Measurements from ENCODE around the gene ARHGAP42.

DNA sequence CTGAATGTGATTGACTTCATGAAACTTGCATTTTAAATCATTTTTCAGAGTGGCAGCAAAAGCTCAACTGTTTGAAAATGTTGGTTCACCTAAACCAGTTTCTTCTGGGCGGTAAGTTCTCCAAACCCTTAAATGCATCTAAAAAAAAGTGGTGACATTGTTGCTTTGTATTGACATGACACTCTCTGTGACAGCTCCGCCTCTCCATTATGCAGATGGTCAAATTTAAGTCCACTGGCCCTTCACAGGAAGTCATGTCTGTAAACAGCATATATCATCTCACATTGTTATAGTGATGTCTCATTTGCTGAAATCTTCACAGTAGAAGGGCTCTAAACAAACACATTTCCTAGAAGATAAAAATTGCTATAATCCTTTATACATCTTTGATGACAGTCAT, 291.9 kb downstream of the ARHGAP42 start:
- TF ChIP-seq POLR2A (IDR thresholded peaks at IDR 0.05; ENCODE audit: extremely low read depth, insufficient read length) (no peak), MYC (IDR thresholded peaks at IDR 0.05; ENCODE audit: low read depth, low read length) (no peak)
- TF ChIP-seq, protein P1, sequence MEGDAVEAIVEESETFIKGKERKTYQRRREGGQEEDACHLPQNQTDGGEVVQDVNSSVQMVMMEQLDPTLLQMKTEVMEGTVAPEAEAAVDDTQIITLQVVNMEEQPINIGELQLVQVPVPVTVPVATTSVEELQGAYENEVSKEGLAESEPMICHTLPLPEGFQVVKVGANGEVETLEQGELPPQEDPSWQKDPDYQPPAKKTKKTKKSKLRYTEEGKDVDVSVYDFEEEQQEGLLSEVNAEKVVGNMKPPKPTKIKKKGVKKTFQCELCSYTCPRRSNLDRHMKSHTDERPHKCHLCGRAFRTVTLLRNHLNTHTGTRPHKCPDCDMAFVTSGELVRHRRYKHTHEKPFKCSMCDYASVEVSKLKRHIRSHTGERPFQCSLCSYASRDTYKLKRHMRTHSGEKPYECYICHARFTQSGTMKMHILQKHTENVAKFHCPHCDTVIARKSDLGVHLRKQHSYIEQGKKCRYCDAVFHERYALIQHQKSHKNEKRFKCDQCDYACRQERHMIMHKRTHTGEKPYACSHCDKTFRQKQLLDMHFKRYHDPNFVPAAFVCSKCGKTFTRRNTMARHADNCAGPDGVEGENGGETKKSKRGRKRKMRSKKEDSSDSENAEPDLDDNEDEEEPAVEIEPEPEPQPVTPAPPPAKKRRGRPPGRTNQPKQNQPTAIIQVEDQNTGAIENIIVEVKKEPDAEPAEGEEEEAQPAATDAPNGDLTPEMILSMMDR (IDR thresholded peaks at IDR 0.05; ENCODE audit: low read depth, low read length) = no peak
- TF ChIP-seq, protein P2, sequence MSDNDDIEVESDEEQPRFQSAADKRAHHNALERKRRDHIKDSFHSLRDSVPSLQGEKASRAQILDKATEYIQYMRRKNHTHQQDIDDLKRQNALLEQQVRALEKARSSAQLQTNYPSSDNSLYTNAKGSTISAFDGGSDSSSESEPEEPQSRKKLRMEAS (IDR thresholded peaks at IDR 0.05; ENCODE audit: low read depth, low read length) = no peak
